Upper lobe of left lung (tissue), 6 donors: ENCODE data around the gene BAIAP2L1. TPM values are rescaled to one million over a fixed set of nuclear protein-coding genes. Genes with fewer than 3 reads are reported as not detected.

ENCODE experiments used
- ATAC-seq, 2 donors: fragments of 200-7000 bp; cut with Tn5 transposase; one replicate each; pipeline ENCODE4 v1.9.1; 2022; ENCODE audit warnings: mild to moderate bottlenecking in 2 of 2, moderate library complexity in 2 of 2; ENCODE audit not compliant: low FRiP score in 2 of 2
- DNase-seq, 2 donors: peaks; one replicate each; pipeline ENCODE4 v3.0.0-alpha.2; 2019 to 2020
- H3K27ac ChIP-seq, 4 donors: fragments of 200-600 bp; sonication (generic); one replicate each; pipeline ENCODE4 v1.5.1; 2016 to 2019
- H3K27me3 ChIP-seq, 4 donors: fragments of 200-600 bp; sonication (generic); one replicate each; pipeline ENCODE4 v1.5.1; 2017 to 2019
- H3K36me3 ChIP-seq, 4 donors: fragments of 200-600 bp; sonication (generic); one replicate each; pipeline ENCODE4 v1.5.1; 2016 to 2019
- H3K4me1 ChIP-seq, 4 donors: fragments of 200-600 bp; sonication (generic); one replicate each; pipeline ENCODE4 v1.5.1; 2018 to 2019
- H3K4me3 ChIP-seq, 4 donors: fragments of 200-600 bp; sonication (generic); one replicate each; pipeline ENCODE4 v1.5.1; 2017 to 2019; ENCODE audit warnings: mild to moderate bottlenecking in 2 of 4, moderate library complexity in 1 of 4
- H3K9me3 ChIP-seq, 4 donors: fragments of 200-600 bp; sonication (generic); one replicate each; pipeline ENCODE4 v1.5.1; 2018 to 2019
- CTCF ChIP-seq, 6 experiments: fragments of 450-650 bp in 4 of 6; fragments of 200-600 bp in 2 of 6; sonication (generic) in 2 of 6; IDR thresholded peaks; one replicate each; pipeline ENCODE4 v1.5.1; 2016 to 2019; ENCODE audit warnings: antibody characterized with exemption in 6 of 6
- EP300 ChIP-seq, 4 donors: sonication (generic); formaldehyde crosslinking; IDR thresholded peaks; one replicate each; pipeline ENCODE4 v1.5.1; 2017; ENCODE audit warnings: antibody characterized with exemption in 4 of 4, control low read depth in 2 of 4
- POLR2A ChIP-seq, 4 donors: fragments of 450-650 bp; IDR thresholded peaks; one replicate each; pipeline ENCODE4 v1.5.1; 2016 to 2017; ENCODE audit warnings: antibody characterized with exemption in 4 of 4, mild to moderate bottlenecking in 2 of 4
- POLR2AphosphoS5 ChIP-seq, 2 donors: sonication (generic); formaldehyde crosslinking; IDR thresholded peaks; one replicate each; pipeline ENCODE4 v1.5.1; 2017; ENCODE audit warnings: antibody characterized with exemption in 2 of 2
- WGBS, 2 donors: methylation state at CpG; one replicate each; pipeline ENCODE4 v1.1.5; 2017 to 2018; 5-methylcytosine and 5-hydroxymethylcytosine counted together
- total RNA-seq, 6 donors: library from RNA; depleted of rRNA in 4 of 6; stranded (reverse); fragments of >200 nt in 4 of 6; gene quantifications; one replicate each; pipeline versions ENCODE4 v1.1.0 to v1.2.1, GENCODE V29; 2016 to 2021
- donor health status: DM: no; HTN: no; CAD: no; lungs with moderate emphysema.
- donor health status: DM: no; HTN: yes; CAD: no; lungs with severe emphysema.

BAIAP2L1 gene
- total RNA-seq, 6 donors from 2014 or later = 20.2 to 35.6 (median 26.6) TPM

DNA sequence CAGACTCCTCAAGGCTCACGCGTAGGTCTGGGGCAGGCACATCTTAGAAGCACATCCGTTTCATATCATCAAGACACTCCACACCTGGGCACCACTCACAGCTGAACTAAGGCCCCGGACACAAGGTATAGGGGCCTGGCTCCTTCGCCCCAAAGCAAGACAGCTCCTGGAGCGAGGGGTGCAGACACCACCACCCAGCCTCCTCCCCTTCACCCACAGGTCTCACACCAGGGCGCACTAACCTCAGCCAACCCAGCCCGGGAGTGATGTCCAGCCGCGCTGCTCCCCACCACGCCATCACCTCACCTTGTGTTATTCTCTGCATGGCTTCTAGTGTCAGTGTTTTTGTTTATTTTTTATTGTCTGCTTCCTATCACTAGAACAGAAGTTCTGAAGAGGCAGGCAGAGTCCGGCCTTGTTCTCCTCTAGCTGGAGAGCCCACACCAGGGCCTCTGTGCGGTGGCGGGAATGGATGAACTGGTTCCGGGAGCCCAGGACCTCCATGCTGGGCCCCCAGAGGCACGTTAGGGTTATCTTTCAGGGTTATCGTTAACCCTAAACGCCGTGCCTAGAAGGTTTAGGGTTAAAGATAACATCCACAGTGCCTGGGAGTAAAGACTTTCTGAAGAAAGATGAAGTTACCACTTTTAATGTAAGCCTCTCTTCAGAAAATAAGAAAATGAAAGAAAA, 97.6 kb downstream of the BAIAP2L1 start:
- Histone ChIP-seq H3K9me3 (no peaks in the 10 kb centered on the region), H3K4me1 (no peaks in the 10 kb centered on the region), H3K27ac (no peak overlapping the region), H3K27me3 (no peaks in the 10 kb centered on the region), H3K36me3 (peaks cover 8 to 68% (median 27%) of the 10 kb centered on the region in 4 donors), H3K4me3 (no peak overlapping the region)
- no peak for DNase-seq
- no peak for TF ChIP-seq EP300 (IDR thresholded peaks at IDR 0.05)
- TF ChIP-seq POLR2A (IDR thresholded peaks at IDR 0.05) = no peak
- no peak for TF ChIP-seq POLR2AphosphoS5 (IDR thresholded peaks at IDR 0.05)
- no peak for TF ChIP-seq CTCF (IDR thresholded peaks at IDR 0.05)
- 91 to 92% methylated on average over 19 of the region's 19 CpGs for WGBS, 2 donors
- ATAC-seq = no peak

GRCh38 chr7:98301693-98302470, 99.0 kb downstream of the BAIAP2L1 start:
- DNase-seq = peak in 1 of 2 donors; percentile 51
- peaks cover 0 to 5% (median 0%) of the 10 kb centered on the region in 4 donors for H3K4me1 ChIP-seq
- TF ChIP-seq POLR2A (IDR thresholded peaks at IDR 0.05) = no peak
- TF ChIP-seq CTCF (IDR thresholded peaks at IDR 0.05) = no peak
- TF ChIP-seq EP300 (IDR thresholded peaks at IDR 0.05) = no peak
- TF ChIP-seq POLR2AphosphoS5 (IDR thresholded peaks at IDR 0.05) = no peak
- H3K27ac ChIP-seq = no peak overlapping the region
- H3K27me3 ChIP-seq = no peaks in the 10 kb centered on the region
- peaks cover 8 to 62% (median 15%) of the 10 kb centered on the region in 4 donors for H3K36me3 ChIP-seq
- ATAC-seq = no peak
- WGBS, 2 donors = 90 to 91% methylated on average over 22 of the region's 22 CpGs
- H3K9me3 ChIP-seq = no peaks in the 10 kb centered on the region
- no peak overlapping the region for H3K4me3 ChIP-seq

- Histone ChIP-seq H3K27ac (no peak overlapping the region), H3K36me3 (peaks cover 1 to 59% (median 10%) of the 10 kb centered on the region in 4 donors), H3K9me3 (no peaks in the 10 kb centered on the region), H3K4me1 (peaks cover 0 to 5% (median 0%) of the 10 kb centered on the region in 4 donors), H3K4me3 (no peak overlapping the region), H3K27me3 (no peaks in the 10 kb centered on the region)
- 85 to 91% methylated on average over 24 to 26 of the region's 26 CpGs for WGBS, 2 donors
- ATAC-seq (no peak), DNase-seq (peak in 1 of 2 donors; percentile 55)
- TF ChIP-seq POLR2A (IDR thresholded peaks at IDR 0.05) = no peak
- TF ChIP-seq EP300 (IDR thresholded peaks at IDR 0.05) = no peak
- TF ChIP-seq CTCF (IDR thresholded peaks at IDR 0.05) = no peak
- TF ChIP-seq POLR2AphosphoS5 (IDR thresholded peaks at IDR 0.05) = no peak
These were observed 100.1 kb downstream of the BAIAP2L1 start for GRCh38 chr7:98300595-98301372.

GRCh38 chr7:98297626-98298286, 103.1 kb downstream of the BAIAP2L1 start:
- no peaks in the 10 kb centered on the region for H3K9me3 ChIP-seq
- 60 to 74% methylated on average over 21 of the region's 21 CpGs for WGBS, 2 donors
- TF ChIP-seq CTCF (IDR thresholded peaks at IDR 0.05) (no peak), EP300 (IDR thresholded peaks at IDR 0.05) (no peak)
- no peaks in the 10 kb centered on the region for H3K27me3 ChIP-seq
- peak in 1 of 2 donors; percentile 63 for DNase-seq
- H3K4me1 ChIP-seq = peaks cover 0 to 9% (median 3%) of the 10 kb centered on the region in 4 donors
- ATAC-seq = no peak
- H3K27ac ChIP-seq = peak overlapping the region in 1 of 4 donors; percentile 14
- H3K36me3 ChIP-seq = peaks cover 10 to 75% (median 21%) of the 10 kb centered on the region in 4 donors
- H3K4me3 ChIP-seq = no peak overlapping the region
